DND-41 (cell line): Measurements from ENCODE around the gene TCF4.

Source experiments
- ATAC-seq: fragments of 200-7000 bp; cut with Tn5 transposase; 3 replicates; pipeline ENCODE4 v1.9.1; 2021; ENCODE audit warnings: low read depth; ENCODE audit not compliant: insufficient read depth
- DNase-seq: peaks from one replicate; pipeline ENCODE4 v3.0.0-alpha.2; 2020
- H2AFZ ChIP-seq: 2 replicates; pipeline ENCODE4 v1.6.0; 2012; ENCODE audit warnings: low read depth, low read length
- H3K27ac ChIP-seq: 2 replicates; pipeline ENCODE4 v1.5.1; 2012; ENCODE audit warnings: low read length, inconsistent platforms
- H3K27me3 ChIP-seq: fragments of 200-600 bp; sonication (generic); 2 replicates; pipeline ENCODE4 v1.6.0; 2012; ENCODE audit warnings: low read length, mild to moderate bottlenecking, inconsistent platforms; ENCODE audit not compliant: insufficient read depth, poor library complexity
- H3K36me3 ChIP-seq: 2 replicates; pipeline ENCODE4 v1.5.1; 2012; ENCODE audit warnings: low read length, inconsistent platforms; ENCODE audit not compliant: insufficient read depth
- H3K4me1 ChIP-seq: 2 replicates; pipeline ENCODE4 v1.5.1; 2012; ENCODE audit warnings: mild to moderate bottlenecking, low read length; ENCODE audit not compliant: insufficient read depth
- H3K4me2 ChIP-seq: 2 replicates; pipeline ENCODE4 v1.6.0; 2012; ENCODE audit warnings: mild to moderate bottlenecking, moderate library complexity, low read length, inconsistent platforms; ENCODE audit not compliant: insufficient read depth
- H3K4me3 ChIP-seq, 2 experiments: fragments of 200-600 bp in 1 of 2; shearing (Covaris generic) in 1 of 2; 2 replicates each; pipeline ENCODE4 v1.5.1; 2012 to 2016; ENCODE audit warnings: inconsistent platforms in 2 of 2, low read length in 2 of 2, mild to moderate bottlenecking in 2 of 2, low read depth in 1 of 2, moderate library complexity in 1 of 2
- H3K79me2 ChIP-seq: 2 replicates; pipeline ENCODE4 v1.6.0; 2012; ENCODE audit warnings: low read length, inconsistent platforms; ENCODE audit not compliant: insufficient read depth
- H3K9ac ChIP-seq: 2 replicates; pipeline ENCODE4 v1.6.0; 2012; ENCODE audit warnings: low read depth, mild to moderate bottlenecking, inconsistent platforms, low read length, moderate library complexity
- H3K9me3 ChIP-seq: 2 replicates; pipeline ENCODE4 v1.5.1; 2012; ENCODE audit warnings: low read length, moderate library complexity, mild to moderate bottlenecking, inconsistent platforms; ENCODE audit not compliant: insufficient read depth, severe bottlenecking
- H4K20me1 ChIP-seq: 2 replicates; pipeline ENCODE4 v1.6.0; 2012; ENCODE audit warnings: low read length; ENCODE audit not compliant: insufficient read depth
- EZH2 ChIP-seq: IDR thresholded peaks from 3 replicates; pipeline ENCODE4 v1.6.1; 2012; ENCODE audit warnings: borderline replicate concordance, low read depth, mild to moderate bottlenecking, moderate library complexity, low read length, inconsistent platforms; ENCODE audit not compliant: severe bottlenecking
- TF ChIP-seq, protein P1 (sequence below): IDR thresholded peaks from 2 replicates; pipeline ENCODE4 v1.5.1; 2012; ENCODE audit warnings: borderline replicate concordance, low read length, moderate library complexity, mild to moderate bottlenecking; ENCODE audit not compliant: poor library complexity, severe bottlenecking; ENCODE audit errors: extremely low read depth

Gene TCF4

DNA sequence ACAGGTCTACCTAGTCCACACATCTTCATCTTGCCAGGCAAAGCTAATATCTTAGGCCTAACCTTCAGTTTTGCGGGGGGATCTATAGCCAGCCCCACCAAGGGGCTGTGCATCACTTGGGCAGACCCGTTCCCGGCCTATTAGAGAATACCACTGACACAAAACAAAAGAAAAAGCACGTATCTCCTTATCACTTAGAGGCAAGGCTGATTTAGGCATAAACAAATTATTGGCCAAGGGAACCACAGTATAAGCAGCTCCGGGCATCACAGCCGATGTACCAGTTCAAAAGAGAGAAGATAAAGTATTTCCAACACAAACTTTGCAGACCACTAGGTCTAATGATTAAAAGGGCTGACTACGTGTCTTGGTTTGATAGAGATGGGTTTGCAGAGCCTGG is 248.0 kb downstream of the TCF4 start:
- DNase-seq = no peak
- Histone ChIP-seq H4K20me1 (no peaks in the 10 kb centered on the region), H3K4me3 (no peak overlapping the region), H3K9me3 (no peaks in the 10 kb centered on the region), H3K27ac (no peak overlapping the region), H3K27me3 (no peaks in the 10 kb centered on the region), H3K79me2 (no peaks in the 10 kb centered on the region), H3K9ac (no peak overlapping the region), H2AFZ (no peak overlapping the region), H3K4me2 (no peak overlapping the region), H3K4me1 (no peaks in the 10 kb centered on the region), H3K36me3 (no peaks in the 10 kb centered on the region)
- no peak for TF ChIP-seq EZH2
- TF ChIP-seq, protein P1, sequence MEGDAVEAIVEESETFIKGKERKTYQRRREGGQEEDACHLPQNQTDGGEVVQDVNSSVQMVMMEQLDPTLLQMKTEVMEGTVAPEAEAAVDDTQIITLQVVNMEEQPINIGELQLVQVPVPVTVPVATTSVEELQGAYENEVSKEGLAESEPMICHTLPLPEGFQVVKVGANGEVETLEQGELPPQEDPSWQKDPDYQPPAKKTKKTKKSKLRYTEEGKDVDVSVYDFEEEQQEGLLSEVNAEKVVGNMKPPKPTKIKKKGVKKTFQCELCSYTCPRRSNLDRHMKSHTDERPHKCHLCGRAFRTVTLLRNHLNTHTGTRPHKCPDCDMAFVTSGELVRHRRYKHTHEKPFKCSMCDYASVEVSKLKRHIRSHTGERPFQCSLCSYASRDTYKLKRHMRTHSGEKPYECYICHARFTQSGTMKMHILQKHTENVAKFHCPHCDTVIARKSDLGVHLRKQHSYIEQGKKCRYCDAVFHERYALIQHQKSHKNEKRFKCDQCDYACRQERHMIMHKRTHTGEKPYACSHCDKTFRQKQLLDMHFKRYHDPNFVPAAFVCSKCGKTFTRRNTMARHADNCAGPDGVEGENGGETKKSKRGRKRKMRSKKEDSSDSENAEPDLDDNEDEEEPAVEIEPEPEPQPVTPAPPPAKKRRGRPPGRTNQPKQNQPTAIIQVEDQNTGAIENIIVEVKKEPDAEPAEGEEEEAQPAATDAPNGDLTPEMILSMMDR = no peak
- no peak for ATAC-seq

DNA sequence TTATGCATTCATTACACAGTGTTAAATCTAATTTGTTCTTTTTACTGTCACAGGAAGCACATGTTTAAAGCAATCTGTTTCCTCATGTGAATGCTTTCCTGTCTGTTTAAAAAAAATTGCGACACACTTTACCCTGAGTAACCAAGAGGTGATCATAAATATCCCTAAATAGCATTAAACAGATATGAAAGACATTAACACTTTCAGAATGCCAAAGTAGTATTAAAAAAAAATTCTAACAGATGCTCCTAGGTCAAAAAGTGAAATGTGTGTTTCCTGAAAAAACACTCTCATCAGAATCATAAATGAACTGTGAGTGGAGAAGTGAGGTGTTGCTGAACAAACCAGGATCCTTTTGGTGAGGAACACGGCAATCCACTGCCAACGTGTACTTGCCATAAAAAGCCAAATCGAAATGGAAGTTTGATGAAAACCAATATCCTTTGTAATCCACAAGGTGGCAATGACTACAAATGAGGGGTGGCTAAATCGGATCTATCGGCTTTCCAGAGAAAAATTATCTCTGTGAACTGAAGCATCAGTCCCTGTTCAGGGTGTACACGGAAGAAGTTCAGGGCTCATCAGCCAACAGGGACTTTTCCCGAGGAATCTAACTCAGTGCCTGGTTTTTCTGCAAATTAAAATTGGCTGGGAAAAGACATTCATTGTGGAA is 248.9 kb downstream of the TCF4 start:
- Histone ChIP-seq H3K4me3 (no peak overlapping the region), H3K4me2 (no peak overlapping the region), H3K9ac (no peak overlapping the region), H3K27ac (no peak overlapping the region), H4K20me1 (no peaks in the 10 kb centered on the region), H3K27me3 (no peaks in the 10 kb centered on the region), H3K36me3 (no peaks in the 10 kb centered on the region), H3K9me3 (no peaks in the 10 kb centered on the region), H3K4me1 (no peaks in the 10 kb centered on the region), H3K79me2 (no peaks in the 10 kb centered on the region), H2AFZ (no peak overlapping the region)
- TF ChIP-seq EZH2 = no peak
- TF ChIP-seq, protein P1 = no peak
- no peak for DNase-seq
- ATAC-seq = no peak

DNA sequence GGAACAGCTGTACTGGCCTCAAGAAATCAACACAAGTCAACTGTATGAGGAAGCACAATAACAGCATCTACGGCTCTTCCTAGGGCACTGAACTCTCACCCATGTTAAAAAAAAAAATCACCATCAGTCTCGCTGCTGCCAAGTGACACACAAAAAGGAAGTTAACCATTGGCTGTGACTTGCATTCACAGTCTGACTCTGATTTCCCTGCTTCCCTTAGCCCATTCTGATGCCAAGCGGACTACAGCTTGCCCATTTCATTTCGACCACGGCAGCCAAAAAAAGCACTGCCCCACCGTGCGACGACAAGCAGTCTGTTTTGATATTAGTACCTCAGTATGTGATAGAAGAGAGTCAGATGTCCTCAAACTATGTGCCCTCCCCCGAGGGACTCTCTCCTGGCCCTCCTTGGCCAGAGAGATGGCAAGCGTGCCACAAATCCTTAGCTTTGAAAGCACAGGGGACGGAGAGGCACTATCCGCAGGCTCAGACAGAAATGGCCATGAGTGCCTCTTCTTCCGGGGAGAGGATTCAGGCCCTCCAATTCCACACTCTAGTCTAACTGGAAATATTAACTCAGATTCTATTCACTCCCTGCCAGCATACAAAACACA is 250.0 kb downstream of the TCF4 start:
- Histone ChIP-seq H3K27me3 (no peaks in the 10 kb centered on the region), H3K4me3 (no peak overlapping the region), H3K27ac (no peak overlapping the region), H3K9me3 (no peaks in the 10 kb centered on the region), H3K79me2 (no peaks in the 10 kb centered on the region), H3K36me3 (no peaks in the 10 kb centered on the region), H3K4me2 (no peak overlapping the region), H3K9ac (no peak overlapping the region), H3K4me1 (no peaks in the 10 kb centered on the region), H4K20me1 (no peaks in the 10 kb centered on the region), H2AFZ (no peak overlapping the region)
- TF ChIP-seq, protein P1 = no peak
- no peak for TF ChIP-seq EZH2
- ATAC-seq = no peak
- no peak for DNase-seq
